Panc1 (cell line): Measurements from ENCODE around the gene CTRB1. TPM values are rescaled to one million over a fixed set of nuclear protein-coding genes. Genes with fewer than 3 reads are reported as not detected.

Source experiments
- ATAC-seq: fragments of 200-7000 bp; cut with Tn5 transposase; 2 replicates; pipeline ENCODE4 v1.9.1; 2020; ENCODE audit warnings: mild to moderate bottlenecking, moderate library complexity
- BruUV-seq: library from RNA; stranded (reverse); fragments of 400-500 nt; replicated peaks from 2 replicates; lab custom pipeline; 2021; lab: Mats Ljungman, UMichigan
- CTCF ChIA-PET: fragments of 300-600 bp; sonication (Branson Sonifier 250); formaldehyde crosslinking; loops from one replicate; lab custom pipeline; 2022; ENCODE audit warnings: antibody characterized with exemption; lab: Charles Lee
- POLR2A ChIA-PET: fragments of 300-600 bp; sonication (Branson Sonifier 250); formaldehyde crosslinking; loops from one replicate; lab custom pipeline; 2022; ENCODE audit warnings: antibody characterized with exemption; lab: Charles Lee
- DNase-seq: peaks from one replicate; pipeline ENCODE4 v3.0.0-alpha.2; 2010; ENCODE audit warnings: low read depth, low spot score
- H3K27ac ChIP-seq: 2 replicates; pipeline ENCODE4 v1.5.1; 2011; ENCODE audit warnings: mild to moderate bottlenecking, low read length, inconsistent platforms
- H3K27me3 ChIP-seq: fragments of 200-500 bp; sonication (Bioruptor generic); 2 replicates; pipeline ENCODE4 v1.6.0; 2014; ENCODE audit warnings: low read length, inconsistent platforms; ENCODE audit not compliant: control insufficient read depth, insufficient read depth
- H3K36me3 ChIP-seq: fragments of 200-500 bp; sonication (Bioruptor generic); 2 replicates; pipeline ENCODE4 v1.5.1; 2014; ENCODE audit warnings: inconsistent platforms, mild to moderate bottlenecking, low read length, moderate library complexity; ENCODE audit not compliant: control insufficient read depth, insufficient read depth
- H3K4me1 ChIP-seq: 2 replicates; pipeline ENCODE4 v1.5.1; 2011; ENCODE audit warnings: inconsistent platforms, mild to moderate bottlenecking, low read length, moderate library complexity; ENCODE audit not compliant: control insufficient read depth, insufficient read depth
- H3K4me3 ChIP-seq, 2 experiments: 2 replicates each; pipeline ENCODE4 v1.5.1; 2011 to 2012; ENCODE audit warnings: low read depth in 2 of 2, low read length in 2 of 2, mild to moderate bottlenecking in 2 of 2, inconsistent platforms in 1 of 2, moderate library complexity in 1 of 2
- H3K9me3 ChIP-seq: fragments of 200-500 bp; sonication (Bioruptor generic); 2 replicates; pipeline ENCODE4 v1.5.1; 2014; ENCODE audit warnings: low read depth, mild to moderate bottlenecking, inconsistent platforms, low read length, moderate library complexity; ENCODE audit not compliant: control insufficient read depth, insufficient read depth
- CTCF ChIP-seq: fragments of 450-650 bp; IDR thresholded peaks from 2 replicates; pipeline ENCODE4 v1.5.1; 2017; ENCODE audit warnings: mild to moderate bottlenecking
- POLR2AphosphoS5 ChIP-seq: IDR thresholded peaks from 2 replicates; pipeline ENCODE4 v1.6.1; 2012; ENCODE audit warnings: mild to moderate bottlenecking, low read depth, low read length, moderate library complexity
- REST ChIP-seq, 2 experiments: IDR thresholded peaks; 2 replicates each; pipeline ENCODE4 v1.6.1; 2011 to 2012; ENCODE audit warnings: low read depth in 2 of 2, control low read depth in 1 of 2, low read length in 1 of 2, mild to moderate bottlenecking in 1 of 2, moderate library complexity in 1 of 2; ENCODE audit not compliant: insufficient read depth in 1 of 2
- SIN3A ChIP-seq: IDR thresholded peaks from 2 replicates; pipeline ENCODE4 v1.6.1; 2012; ENCODE audit warnings: low read depth, mild to moderate bottlenecking, low read length, moderate library complexity, borderline replicate concordance; ENCODE audit not compliant: insufficient read depth
- TCF7L2 ChIP-seq: IDR thresholded peaks from 2 replicates; pipeline ENCODE4 v1.6.1; 2011; ENCODE audit warnings: mild to moderate bottlenecking, low read depth, low read length, inconsistent platforms
- in situ Hi-C: cut with HindIII; loops from 2 replicates; pipeline ENCODE4 v1.10.0; 2016; ENCODE audit warnings: low sequenced_read_pairs, low pct_unique_long_range_greater_than_20kb
- intact Hi-C: fragments of 100-400 bp; cut with micrococcal nuclease; formaldehyde crosslinking; loops from one replicate; pipeline ENCODE4 v1.10.0; 2022; ENCODE audit not compliant: unreplicated experiment
- total RNA-seq: library from RNA; stranded (reverse); gene quantifications from one replicate; pipeline ENCODE4 v1.2.1, GENCODE V29; 2021; ENCODE audit not compliant: unreplicated experiment

CTRB1 gene
- total RNA-seq, 1 experiment from 2014 or later: 2.7 TPM

GRCh38 chr16:75247249-75247648, 28.5 kb downstream of the CTRB1 start:
- H3K36me3 ChIP-seq: no peaks in the 10 kb centered on the region
- H3K27ac ChIP-seq: peak overlapping the region; percentile 95
- ChIA-PET POLR2A (no interaction called here), CTCF (no interaction called here)
- H3K4me3 ChIP-seq: peak overlapping the region in 1 of 2 experiments; percentile 18; a peak in 2 of 4 replicates
- in situ Hi-C loops (no loop called here), intact Hi-C loops (no loop called here)
- no peak for ATAC-seq
- H3K4me1 ChIP-seq: peaks cover 64% of the 10 kb centered on the region
- no peaks in the 10 kb centered on the region for H3K9me3 ChIP-seq
- DNase-seq: no peak
- BruUV-seq: no TSS peak
- H3K27me3 ChIP-seq: no peaks in the 10 kb centered on the region
- TF ChIP-seq POLR2AphosphoS5 (no peak), TCF7L2 (no peak), SIN3A (no peak), REST (IDR thresholded peaks at IDR 0.05; ENCODE audit: insufficient read depth in 1 of 2, low read depth in 2 of 2, low read length in 1 of 2) (no peak), CTCF (no peak)

- Histone ChIP-seq H3K27me3 (no peaks in the 10 kb centered on the region), H3K4me3 (peak overlapping the region; percentile 70 to 78), H3K36me3 (no peaks in the 10 kb centered on the region), H3K27ac (peak overlapping the region; percentile 95), H3K9me3 (no peaks in the 10 kb centered on the region), H3K4me1 (peaks cover 72% of the 10 kb centered on the region)
- ChIA-PET CTCF (no interaction called here), POLR2A (no interaction called here)
- BruUV-seq: no TSS peak
- ATAC-seq (no peak), DNase-seq (no peak)
- TF ChIP-seq CTCF (no peak), POLR2AphosphoS5 (no peak), REST (IDR thresholded peaks at IDR 0.05; ENCODE audit: insufficient read depth in 1 of 2, low read depth in 2 of 2, low read length in 1 of 2) (no peak), SIN3A (no peak), TCF7L2 (no peak)
- intact Hi-C loops: no loop called here
- in situ Hi-C loops: no loop called here
Measured at GRCh38 chr16:75248142-75248535, 29.4 kb downstream of the CTRB1 start.
